ENCODE results near the gene SLC25A30.
"Not testable (repeated sequence)": the region's sequence is repeated elsewhere in the genome, so short reads cannot be mapped to it uniquely, and the experiment has no call there.

Gene SLC25A30

DNA sequence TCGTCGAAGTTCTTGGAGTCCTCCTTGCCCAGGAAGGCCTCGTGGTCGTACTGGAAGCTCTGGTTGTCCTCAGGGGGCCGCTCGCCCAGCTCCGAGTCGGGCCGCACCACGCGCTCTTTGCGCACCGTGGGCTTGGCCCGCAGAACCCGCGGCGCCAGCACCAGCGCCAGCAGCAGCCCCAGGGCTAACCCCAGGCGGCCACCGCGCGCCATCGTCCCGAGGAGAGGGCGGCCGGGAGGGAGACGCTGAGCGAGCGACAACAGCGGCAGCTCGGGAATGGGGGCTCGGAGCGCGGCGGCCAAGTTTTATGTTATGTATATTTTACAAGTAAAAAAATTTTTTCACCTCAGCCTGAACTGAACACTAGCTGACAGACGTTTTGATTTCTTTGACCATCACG, 27.0 kb downstream of the SLC25A30 start:
- DNase-seq, result not testable (repeated sequence)

DNA sequence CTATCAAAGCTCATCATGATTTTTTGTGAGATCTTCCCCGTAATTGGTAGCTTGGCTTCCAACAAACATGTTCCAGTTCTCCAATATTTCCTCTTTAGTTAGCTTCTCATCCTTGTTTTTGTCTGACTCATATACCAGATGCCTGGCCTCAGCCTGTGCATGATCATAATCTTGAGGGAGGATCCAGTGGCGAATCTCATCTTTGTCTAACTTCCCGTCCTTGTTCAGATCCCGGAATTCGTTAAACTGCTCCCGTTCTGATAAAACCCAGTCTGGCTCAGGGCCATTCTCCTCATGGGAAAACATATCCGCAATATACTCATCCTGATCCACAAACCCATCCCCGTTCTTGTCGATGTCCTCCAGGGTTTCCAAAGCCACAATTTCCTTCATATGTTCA, 27.8 kb downstream of the SLC25A30 start:
- not testable (repeated sequence) for DNase-seq

DNA sequence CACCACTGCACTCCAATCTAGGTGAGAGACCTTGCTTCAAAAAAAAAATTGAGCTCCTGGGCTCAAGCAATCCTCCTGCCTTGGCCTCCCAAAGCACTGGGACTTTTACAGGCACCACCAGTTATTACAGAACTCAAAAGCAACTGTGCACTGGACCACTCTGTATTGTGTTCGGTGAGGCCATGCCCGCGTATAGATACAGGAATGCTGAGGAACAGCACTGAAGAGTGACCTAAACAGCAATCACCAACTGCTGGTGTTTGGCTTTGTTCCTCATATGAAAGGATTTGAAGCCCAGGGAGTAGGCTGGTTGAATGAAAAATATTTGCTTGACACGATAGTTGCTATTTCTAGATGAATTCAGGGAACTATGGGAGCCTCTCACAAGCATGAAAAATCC, 29.5 kb downstream of the SLC25A30 start:
- no peak for DNase-seq

DNA sequence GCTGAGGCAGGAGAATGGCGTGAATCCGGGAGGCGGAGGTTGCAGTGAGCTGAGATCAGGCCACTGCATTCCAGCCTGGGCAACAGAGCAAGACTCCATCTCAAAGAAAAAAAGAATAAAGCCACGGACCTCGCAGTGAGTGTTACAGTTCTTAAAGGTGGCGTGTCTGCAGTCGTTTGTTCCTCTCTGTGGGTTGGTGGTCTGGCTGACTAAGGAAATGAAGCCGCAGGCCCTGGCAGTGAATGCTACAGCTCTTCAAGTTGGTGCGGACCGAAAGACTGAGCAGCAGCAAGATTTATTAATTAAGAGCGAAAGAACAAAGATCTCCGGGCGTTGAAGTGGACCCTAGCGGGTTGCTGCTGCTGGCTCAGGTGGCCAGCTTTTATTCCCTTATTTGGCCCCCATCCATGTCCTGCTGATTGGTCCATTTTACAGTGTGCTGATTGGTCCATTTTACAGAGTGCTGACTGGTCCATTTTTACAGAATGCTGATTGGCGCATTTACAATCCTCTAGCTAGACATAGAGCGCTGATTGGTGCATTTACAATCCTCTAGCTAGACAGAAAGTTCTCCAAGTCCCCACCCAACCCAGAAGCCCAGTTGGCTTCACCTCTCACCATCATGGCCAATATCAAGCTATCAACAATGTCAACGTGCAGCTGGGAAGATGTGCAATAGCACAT, 31.1 kb downstream of the SLC25A30 start:
- DNase-seq, result not testable (repeated sequence)

DNA sequence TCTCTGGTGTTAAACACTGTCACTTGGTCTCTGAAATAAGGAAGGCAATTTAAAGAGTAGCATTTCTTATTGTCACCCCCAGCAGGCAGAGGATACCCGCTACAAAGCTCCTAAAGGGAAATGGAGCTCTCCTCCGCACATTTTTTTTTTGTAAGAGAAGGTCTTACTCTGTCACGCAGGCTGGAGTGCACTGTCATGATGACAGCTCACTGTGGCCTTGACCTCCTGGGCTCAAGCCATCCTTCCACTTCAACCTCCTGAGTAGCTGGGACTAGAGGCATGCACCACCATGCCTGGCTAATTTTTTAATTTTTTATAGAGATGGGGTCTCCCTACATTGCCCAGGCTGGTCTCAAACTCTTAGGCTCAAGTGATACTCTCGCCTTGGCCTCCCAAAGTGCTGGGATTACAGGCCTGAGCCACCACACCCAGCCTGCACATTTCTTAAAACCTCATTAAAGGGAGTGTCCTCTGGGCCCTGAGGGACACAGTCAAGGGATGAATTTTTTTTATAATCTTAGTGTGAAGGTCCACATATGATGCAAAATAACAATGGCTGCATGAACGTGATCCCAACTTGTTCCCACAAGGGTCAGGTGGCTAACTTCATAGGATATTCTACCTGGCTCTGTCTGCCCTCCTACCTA, 32.1 kb downstream of the SLC25A30 start:
- DNase-seq, result no peak

DNA sequence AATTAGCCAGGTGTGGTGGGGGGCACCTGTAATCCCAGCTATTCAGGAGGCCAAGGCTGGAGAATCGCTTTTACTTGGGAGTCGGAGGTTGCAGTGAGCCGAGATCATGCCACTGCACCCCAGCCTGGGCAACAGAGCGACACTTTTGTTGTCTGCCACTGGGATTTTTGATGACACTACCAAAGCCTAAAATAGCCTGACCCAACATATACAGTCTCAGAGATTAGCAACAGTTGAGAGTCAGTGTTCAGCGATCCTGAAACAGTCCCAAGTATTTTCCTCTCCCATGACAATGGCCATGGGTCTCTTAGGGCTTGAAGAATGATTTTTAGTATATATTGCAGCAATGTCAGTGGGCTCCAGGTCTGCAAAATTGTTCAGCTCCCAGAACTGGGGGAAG, 32.9 kb downstream of the SLC25A30 start:
- no peak for DNase-seq

DNA sequence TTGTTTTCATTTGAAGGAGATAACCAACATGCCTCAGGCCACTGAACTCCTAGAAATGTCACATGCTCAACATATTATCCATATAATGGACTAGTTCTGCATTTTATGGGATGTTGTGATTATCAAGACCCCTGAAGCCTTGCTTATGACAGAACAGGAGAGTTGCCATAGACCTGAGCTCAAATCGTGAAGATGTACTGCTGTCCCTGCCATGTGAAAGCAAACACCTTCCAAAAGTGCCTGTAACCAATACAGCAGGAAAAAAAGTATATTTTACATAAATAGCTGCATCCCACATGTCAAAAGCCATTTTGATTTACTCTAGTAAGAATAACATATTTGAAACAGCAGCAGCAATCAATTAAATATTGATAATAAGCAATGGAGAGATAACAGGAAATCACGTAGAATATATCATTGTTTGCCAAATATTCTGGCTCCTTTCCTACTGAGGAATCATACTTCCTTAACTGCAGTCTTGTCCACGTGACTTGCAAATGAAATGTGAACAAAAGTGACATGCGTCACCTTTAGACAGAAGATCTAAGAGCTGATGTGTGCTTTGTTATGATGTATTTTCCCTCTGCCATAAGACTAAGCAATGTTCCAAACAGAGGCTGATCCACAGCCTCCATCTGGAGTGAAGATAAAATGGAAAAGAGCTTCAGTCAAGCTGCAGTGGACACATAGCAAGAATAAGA, 33.5 kb downstream of the SLC25A30 start:
- DNase-seq, result no peak

DNA sequence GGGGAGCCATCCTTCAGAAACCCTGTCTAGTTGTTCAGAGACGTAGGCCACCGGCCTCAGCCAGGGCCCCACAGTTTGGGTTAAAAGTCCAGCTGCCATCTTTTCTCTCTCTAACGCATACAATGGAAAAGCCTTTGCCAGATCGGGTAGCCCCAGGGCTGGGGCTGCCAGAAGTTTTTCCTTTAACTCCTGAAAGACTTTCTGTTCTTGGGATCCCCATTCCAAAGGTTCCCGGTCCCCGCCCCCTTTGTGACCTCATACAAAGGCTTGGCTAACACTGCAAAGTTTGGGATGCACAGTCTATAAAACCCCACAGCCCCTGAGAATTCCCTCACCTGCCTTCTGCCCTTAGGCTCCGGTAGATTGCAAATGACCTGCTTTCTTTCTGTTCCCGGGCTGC, 35.4 kb downstream of the SLC25A30 start:
- not testable (repeated sequence) for DNase-seq

DNA sequence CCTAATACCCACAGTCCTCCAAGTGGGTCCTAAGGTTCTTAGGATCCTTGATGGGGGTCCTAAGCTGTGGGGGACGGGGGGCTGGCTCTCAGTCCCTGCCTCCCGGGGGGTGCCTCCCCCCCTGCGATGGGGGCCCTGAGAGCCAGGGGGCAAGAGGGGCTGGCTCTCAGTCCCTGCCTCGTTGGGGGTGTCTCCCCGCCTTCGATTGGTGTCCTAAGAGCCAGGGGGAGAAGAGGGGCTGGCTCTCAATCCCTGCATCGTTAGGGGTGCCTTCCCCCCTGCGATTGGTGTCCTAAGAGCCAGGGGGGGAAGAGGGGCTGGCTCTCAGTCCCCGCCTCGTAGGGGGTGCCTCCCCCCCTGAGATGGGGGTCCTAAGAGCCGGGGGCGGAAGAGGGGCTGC, 37.0 kb downstream of the SLC25A30 start:
- DNase-seq, result no peak

DNA sequence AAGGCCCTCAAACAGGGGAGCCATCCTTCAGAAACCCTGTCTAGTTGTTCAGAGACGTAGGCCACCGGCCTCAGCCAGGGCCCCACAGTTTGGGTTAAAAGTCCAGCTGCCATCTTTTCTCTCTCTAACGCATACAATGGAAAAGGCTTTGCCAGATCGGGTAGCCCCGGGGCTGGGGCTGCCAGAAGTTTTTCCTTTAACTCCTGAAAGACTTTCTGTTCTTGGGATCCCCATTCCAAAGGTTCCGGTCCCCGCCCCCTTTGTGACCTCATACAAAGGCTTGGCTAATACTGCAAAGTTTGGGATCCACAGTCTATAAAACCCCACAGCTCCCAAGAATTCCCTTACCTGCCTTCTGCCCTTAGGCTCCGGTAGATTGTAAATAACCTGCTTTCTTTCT, 37.5 kb downstream of the SLC25A30 start:
- DNase-seq, result not testable (repeated sequence)

DNA sequence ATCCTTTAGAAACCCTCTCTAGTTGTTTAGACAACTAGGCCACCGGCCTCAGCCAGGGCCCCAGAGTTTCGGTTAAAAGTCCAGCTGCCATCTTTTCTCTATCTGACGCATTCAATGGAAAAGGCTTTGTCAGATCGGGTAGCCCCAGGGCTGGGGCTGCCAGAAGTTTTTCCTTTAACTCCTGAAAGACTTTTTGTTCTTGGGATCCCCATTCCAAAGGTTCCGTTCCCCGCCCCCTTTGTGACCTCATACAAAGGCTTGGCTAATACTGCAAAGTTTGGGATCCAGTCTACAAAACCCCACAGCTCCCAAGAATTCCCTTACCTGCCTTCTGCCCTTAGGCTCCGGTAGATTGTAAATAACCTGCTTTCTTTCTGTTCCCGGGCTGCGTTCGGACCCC, 38.7 kb downstream of the SLC25A30 start:
- DNase-seq, result not testable (repeated sequence)

DNA sequence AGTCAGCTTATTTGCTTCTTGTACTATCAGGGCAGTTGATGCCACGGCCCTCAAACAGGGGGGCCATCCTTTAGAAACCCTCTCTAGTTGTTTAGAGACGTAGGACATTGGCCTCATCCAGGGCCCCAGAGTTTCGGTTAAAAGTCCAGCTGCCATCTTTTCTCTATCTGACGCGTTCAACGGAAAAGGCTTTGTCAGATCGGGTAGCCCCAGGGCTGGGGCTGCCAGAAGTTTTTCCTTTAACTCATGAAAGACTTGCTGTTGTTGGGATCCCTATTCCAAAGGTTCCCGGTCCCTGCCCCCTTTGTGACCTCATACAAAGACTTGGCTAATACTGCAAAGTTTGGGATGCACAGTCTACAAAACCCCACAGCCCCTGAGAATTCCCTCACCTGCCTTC, 39.4 kb downstream of the SLC25A30 start:
- DNase-seq, result not testable (repeated sequence)

DNA sequence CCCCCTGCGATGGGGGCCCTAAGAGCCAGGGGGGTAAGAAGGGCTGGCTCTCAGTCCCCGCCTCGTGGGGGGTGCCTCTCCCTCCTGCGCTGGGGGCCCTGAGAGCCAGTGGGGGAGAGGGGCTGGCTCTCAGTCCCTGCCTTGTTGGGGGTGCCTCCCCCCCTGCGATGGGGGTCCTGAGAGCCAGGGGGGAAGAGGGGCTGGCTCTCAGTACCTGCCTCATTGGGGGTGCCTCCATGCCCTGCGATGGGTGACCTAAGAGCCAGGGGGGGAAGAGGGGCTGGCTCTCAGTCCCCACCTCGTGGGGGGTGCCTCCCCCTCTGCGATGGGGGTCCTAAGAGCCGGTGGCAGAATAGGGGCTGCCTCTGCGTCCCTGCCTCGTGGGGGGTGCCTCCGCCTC, 40.9 kb downstream of the SLC25A30 start:
- not testable (repeated sequence) for DNase-seq

DNA sequence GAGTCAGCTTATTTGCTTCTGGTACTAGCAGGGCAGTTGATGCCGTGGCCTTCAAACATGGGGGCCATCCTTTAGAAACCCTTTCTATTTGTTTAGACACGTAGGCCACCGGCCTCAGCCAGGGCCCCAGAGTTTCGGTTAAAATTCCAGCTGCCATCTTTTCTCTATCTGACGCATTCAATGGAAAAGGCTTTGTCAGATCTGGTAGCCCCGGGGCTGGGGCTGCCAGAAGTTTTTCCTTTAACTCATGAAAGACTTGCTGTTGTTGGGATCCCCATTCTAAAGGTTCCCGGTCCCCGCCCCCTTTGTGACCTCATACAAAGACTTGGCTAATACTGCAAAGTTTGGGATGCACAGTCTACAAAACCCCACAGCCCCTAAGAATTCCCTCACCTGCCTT, 41.5 kb downstream of the SLC25A30 start:
- not testable (repeated sequence) for DNase-seq

DNA sequence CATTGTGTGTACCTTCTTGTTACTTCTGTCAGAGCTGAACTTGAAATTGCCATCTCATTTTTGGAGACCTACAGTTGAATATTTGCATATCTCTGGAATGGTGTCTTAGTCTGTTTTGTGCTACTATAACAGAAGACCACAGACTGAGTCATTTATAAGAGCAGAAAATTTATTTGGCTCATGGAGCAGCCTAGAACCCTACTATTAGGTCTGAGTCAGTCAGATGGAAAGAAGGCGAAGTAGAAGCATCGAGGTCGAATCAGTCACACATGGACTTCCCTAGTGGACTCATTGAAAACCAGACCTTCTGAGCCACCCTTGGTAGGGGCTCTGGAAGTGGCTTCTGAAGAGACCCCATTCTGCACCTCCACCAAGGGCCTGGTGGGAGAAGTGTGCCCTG, 43.3 kb downstream of the SLC25A30 start:
- no peak for DNase-seq

DNA sequence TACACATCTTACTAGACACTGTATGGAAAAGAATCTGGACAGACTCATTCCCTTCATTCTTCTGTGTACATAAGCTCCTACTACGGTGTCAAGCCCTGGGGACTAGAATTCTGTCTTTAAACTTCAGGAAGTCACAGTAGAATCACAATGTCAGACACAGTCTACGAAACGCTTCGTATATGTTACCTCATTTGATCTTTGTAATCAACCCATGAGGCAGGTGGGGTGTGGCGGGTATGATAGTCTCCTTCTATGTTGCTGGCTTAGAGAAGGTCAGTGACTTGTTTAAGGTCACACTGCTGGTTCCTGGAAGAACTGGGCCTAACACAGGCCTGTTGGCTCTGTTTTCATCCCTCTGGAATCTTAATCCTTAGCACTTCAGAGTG, 45.0 kb downstream of the SLC25A30 start:
- DNase-seq, result no peak

DNA sequence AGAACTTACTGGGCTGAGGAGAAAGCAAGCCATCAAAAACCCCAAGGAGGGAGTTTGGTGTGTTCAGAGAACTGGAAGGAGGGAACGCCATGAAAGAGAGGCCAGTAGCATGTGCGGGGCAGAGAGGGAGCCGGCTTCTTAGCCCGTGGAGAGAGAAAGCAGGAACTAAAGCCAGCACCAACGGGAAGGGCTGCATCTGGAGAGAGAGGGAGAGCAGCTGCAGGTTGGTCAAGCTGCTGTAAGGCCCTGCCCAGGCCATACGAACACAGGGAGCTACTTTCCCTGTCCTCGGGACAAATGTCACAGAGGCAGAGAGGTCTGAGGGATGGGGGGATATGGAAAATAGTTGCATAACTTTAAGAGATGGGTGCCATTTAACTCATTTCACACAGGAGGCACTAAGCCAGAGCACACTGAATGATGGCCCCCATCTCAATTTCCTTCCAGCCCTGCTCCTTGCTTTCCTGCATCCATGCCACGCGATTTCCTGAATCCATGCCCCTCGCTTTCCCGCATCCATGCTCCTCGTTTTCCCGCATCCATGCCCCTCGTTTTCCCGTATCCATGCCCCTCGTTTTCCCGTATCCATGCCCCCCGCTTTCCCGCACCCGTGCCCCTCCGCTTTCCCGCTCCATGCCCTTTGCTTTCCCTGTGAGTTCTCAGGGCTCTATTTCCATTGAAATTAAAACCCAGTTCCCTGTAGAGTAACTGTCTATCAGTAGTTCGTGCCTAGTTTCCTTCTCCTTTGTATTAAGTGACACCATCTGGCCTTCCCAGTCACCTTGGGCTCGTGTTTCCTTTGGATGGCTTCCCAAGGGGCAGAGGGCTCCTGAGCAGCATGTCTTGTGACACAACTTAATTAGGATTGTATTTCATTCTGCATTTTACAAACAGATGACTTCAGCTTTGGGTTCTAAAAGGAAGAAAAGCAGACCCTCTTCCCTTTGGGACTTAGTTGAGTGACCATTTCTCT, 45.7 kb downstream of the SLC25A30 start:
- no peak for DNase-seq

DNA sequence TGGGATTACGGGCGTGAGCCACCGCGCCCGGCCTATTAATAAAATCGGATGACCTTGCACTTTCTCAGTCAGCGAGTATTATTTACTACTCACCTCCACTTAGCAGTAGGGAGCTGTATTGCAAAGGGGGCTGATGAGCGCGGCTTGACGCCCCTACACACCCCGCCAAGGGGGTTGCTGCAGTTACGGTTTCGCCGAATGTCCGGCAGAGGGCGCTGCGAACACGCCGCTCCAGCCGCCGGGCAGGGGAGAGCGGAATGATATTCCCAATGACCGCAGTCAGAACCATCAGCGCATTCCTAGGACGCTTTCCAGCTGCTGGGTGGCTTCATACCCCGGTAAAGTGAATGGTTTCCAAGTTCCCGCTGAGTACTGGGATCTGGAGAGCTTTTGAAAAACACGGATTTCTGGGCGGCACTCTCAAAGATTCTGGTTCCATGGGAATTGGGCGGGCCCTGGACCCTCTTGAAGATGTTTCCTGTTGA, 47.2 kb downstream of the SLC25A30 start:
- DNase-seq, result no peak

DNA sequence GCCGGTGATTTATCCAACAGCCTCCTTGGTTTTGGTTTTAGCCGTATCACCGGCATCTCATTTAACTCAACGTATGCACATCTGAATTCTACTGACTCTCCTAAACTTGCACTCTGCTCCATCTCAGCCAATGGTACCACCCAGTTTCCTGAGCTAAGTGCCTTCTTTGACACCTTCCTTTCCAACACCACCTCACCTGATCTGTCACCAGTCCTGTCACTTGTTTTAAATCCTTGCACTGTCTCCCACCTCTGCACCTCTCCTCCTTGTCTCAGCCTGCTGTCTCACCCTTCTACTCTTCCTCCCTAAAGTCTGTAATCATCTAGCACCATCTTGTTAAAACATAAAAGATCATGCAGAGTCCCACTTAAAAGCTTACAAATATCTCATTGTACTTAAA, 49.1 kb downstream of the SLC25A30 start:
- no peak for DNase-seq

DNA sequence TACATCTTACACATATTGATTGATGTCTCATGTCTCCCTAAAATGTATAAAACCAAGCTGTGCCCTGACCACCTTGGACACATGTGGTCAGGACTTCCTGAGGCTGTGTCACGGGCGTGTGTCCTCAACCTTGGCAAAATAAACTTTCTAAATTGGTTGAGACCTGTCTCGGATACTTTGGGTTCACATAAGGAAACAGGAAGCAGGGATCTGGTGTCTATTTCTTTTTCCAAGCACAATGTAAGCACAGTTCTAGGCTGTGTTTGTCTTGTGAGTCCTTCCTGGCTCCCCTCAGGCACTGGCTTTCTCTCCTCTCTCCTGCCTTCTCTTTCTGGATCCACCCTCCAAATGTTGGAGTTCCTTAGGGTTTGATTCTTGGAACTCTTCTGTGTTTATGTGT, 49.6 kb downstream of the SLC25A30 start:
- DNase-seq, result no peak

DNA sequence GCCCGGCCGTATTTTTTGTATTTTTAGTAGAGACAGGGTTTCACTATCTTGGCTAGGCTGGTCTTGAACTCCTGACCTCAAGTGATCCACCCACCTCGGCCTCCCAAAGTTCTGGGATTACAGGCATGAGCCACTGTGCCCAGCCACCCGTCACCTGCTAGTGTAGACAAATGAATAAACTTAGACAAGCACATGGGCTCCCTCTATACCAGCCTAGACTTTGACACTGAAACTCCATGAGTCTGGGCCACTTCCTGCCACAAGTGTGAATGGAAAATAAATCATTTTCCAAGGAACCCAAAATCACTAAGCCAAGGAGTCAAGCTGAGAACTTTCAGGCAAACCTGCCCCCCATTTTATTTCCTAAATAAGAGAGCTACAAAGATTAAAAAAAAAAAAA, 50.2 kb downstream of the SLC25A30 start:
- no peak for DNase-seq

DNA sequence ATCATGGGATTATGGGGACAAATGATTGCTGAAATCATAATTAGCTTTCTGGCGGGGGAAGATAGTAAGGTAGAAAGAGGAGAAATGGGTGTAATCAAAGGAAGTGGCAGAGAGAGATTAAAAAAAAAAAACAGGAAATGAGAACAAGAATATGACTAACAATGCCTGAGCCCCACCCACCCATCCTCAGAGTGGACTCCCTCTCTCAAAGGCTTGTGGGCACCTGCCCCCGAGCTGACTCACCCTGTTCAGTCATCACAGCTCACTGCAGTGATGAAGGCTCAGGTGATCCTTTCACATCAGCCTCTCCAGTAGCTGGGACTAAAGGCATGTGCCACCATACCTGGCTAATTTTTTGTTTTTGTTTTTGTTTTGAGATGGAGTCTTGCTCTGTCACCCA, 50.8 kb downstream of the SLC25A30 start:
- DNase-seq, result peak; percentile 11

DNA sequence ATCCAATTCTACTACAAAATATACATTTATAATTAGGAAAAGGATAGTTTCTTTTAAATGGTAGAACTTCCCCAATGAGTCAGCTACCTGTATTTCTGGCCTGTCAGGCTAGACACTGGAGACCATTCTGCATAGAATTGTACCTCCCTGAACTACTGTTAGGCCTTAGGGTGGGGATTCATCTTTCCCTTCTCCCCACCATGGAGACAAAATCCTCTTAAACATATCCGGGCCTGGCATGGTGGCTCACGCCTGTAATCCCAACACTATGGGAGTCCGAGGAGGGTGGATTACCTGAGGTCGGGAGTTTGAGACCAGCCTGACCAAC, 52.7 kb downstream of the SLC25A30 start:
- no peak for DNase-seq

All from NCI-H345 (cell line).